ENCODE data around the gene GLB1L3. TPM values are rescaled to one million over a fixed set of nuclear protein-coding genes. Genes with fewer than 3 reads are reported as not detected.
"Not testable (repeated sequence)": the region's sequence is repeated elsewhere in the genome, so short reads cannot be mapped to it uniquely, and the experiment has no call there.

Gene GLB1L3
- total RNA-seq, 1 experiment from 2014 or later = 0.17 TPM

DNA sequence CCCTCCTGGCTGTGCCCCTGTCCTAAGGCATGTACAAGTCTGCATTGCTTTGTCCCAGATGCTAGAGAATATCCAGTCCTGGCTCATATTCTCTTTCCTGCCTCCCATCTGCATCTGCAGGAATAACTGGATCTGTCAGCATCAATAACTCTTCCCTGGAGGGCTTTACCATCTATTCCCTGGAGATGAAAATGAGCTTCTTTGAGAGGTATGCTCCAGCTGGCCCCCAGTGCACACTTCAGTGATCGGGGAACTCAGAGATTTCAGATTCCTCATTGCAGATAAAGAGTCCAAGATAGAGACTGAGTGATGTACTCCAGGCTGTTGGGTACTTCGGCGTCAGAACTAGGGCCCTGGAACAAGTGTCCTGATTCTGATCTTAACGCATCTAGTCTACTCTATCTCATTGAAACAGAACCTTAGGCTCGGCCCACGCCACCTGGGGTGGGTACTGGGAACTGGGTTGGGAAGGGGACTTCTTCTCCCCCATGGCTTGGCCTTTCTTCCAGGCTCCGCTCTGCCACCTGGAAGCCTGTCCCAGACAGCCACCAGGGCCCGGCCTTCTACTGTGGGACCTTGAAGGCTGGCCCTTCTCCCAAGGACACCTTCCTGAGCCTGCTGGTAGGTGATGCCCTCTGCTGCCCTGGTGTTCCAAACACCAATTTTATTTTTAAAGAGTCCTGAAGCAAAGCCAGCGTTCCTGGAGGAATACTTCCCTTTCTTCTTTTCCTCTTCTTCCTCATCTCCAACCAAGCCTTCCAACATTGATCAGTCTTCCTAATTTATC lies 37.8 kb downstream of the GLB1L3 start:
- intact Hi-C loops (cut with micrococcal nuclease; ENCODE audit: unreplicated experiment) = no loop called here
- no peaks in the 10 kb centered on the region for H3K4me1 ChIP-seq (ENCODE audit: insufficient read depth, low read length, poor library complexity, severe bottlenecking)
- no peak overlapping the region for H3K4me3 ChIP-seq (ENCODE audit: low read depth, low read length, poor library complexity, severe bottlenecking)
- ChIA-PET POLR2A (ENCODE audit: low non-redundant PET) (no interaction called here), CTCF (no interaction called here)
- H3K27ac ChIP-seq (ENCODE audit: low read depth, low read length, poor library complexity, severe bottlenecking) = no peak overlapping the region
- no peak for DNase-seq (ENCODE audit: low spot score)
- TF ChIP-seq EZH2 (IDR thresholded peaks at IDR 0.05; ENCODE audit: borderline replicate concordance, low read depth, low read length, poor library complexity, severe bottlenecking) = no peak
- TF ChIP-seq, protein P1, sequence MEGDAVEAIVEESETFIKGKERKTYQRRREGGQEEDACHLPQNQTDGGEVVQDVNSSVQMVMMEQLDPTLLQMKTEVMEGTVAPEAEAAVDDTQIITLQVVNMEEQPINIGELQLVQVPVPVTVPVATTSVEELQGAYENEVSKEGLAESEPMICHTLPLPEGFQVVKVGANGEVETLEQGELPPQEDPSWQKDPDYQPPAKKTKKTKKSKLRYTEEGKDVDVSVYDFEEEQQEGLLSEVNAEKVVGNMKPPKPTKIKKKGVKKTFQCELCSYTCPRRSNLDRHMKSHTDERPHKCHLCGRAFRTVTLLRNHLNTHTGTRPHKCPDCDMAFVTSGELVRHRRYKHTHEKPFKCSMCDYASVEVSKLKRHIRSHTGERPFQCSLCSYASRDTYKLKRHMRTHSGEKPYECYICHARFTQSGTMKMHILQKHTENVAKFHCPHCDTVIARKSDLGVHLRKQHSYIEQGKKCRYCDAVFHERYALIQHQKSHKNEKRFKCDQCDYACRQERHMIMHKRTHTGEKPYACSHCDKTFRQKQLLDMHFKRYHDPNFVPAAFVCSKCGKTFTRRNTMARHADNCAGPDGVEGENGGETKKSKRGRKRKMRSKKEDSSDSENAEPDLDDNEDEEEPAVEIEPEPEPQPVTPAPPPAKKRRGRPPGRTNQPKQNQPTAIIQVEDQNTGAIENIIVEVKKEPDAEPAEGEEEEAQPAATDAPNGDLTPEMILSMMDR (conservative IDR thresholded peaks at IDR 0.05; ENCODE audit: low read depth, low read length) = no peak
- no peaks in the 10 kb centered on the region for H3K9me3 ChIP-seq (ENCODE audit: low read depth, low read length, poor library complexity, severe bottlenecking)
- no peaks in the 10 kb centered on the region for H3K36me3 ChIP-seq (ENCODE audit: insufficient read depth, low read length, poor library complexity, severe bottlenecking)
- H3K27me3 ChIP-seq (replicated peaks; ENCODE audit: insufficient read depth, low read depth, low read length, poor library complexity) = peaks cover 20% of the 10 kb centered on the region
- no TSS peak for BruUV-seq (replicated peaks)

DNA sequence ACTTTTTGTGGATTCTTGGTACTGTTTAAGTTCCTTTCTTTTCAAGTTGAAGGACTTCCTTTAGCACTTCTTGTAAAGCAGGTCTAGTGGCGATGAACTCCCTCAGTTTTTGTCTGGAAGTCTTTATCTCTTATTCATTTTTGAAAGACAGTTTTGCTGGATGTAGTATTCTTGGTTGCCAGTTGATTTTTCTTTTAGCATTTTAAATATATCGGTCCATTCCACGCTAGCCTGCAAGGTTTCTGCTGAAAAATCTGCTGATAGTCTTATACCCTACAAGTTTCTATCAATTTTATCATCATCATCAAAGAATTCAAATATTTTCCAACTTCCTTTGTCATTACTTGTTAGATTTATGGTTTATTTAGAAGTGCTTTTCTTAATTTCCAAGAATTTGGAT lies 40.9 kb downstream of the GLB1L3 start:
- H3K27me3 ChIP-seq (replicated peaks; ENCODE audit: insufficient read depth, low read depth, low read length, poor library complexity) = peaks cover 20% of the 10 kb centered on the region
- no peaks in the 10 kb centered on the region for H3K4me1 ChIP-seq (ENCODE audit: insufficient read depth, low read length, poor library complexity, severe bottlenecking)
- ChIA-PET POLR2A (ENCODE audit: low non-redundant PET) (no interaction called here), CTCF (no interaction called here)
- TF ChIP-seq, protein P1 (conservative IDR thresholded peaks at IDR 0.05; ENCODE audit: low read depth, low read length) = no peak
- no peak for TF ChIP-seq EZH2 (IDR thresholded peaks at IDR 0.05; ENCODE audit: borderline replicate concordance, low read depth, low read length, poor library complexity, severe bottlenecking)
- no peaks in the 10 kb centered on the region for H3K9me3 ChIP-seq (ENCODE audit: low read depth, low read length, poor library complexity, severe bottlenecking)
- H3K27ac ChIP-seq (ENCODE audit: low read depth, low read length, poor library complexity, severe bottlenecking) = no peak overlapping the region
- H3K4me3 ChIP-seq (ENCODE audit: low read depth, low read length, poor library complexity, severe bottlenecking) = no peak overlapping the region
- no TSS peak for BruUV-seq (replicated peaks)
- H3K36me3 ChIP-seq (ENCODE audit: insufficient read depth, low read length, poor library complexity, severe bottlenecking) = no peaks in the 10 kb centered on the region
- intact Hi-C loops (cut with micrococcal nuclease; ENCODE audit: unreplicated experiment) = no loop called here
- no peak for DNase-seq (ENCODE audit: low spot score)

DNA sequence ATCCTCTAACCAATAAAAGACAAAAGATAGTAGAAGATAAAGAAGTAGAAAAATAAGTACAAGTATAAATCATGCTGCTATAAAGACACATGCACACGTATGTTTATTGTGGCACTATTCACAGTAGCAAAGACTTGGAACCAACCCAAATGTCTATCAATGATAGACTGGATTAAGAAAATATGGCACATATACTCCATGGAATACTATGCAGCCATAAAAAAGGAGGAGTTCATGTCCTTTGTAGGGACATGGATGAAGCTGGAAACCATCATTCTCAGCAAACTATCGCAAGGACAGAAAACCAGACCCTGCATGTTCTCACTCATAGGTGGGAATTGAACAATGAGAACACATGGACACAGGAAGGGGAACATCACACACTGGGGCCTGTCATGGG lies 45.2 kb downstream of the GLB1L3 start:
- DNase-seq (ENCODE audit: low spot score); H3K4me3 ChIP-seq (ENCODE audit: low read depth, low read length, poor library complexity, severe bottlenecking); H3K4me1 ChIP-seq (ENCODE audit: insufficient read depth, low read length, poor library complexity, severe bottlenecking); POLR2A ChIA-PET (ENCODE audit: low non-redundant PET); H3K27ac ChIP-seq (ENCODE audit: low read depth, low read length, poor library complexity, severe bottlenecking); H3K9me3 ChIP-seq (ENCODE audit: low read depth, low read length, poor library complexity, severe bottlenecking); intact Hi-C loops (cut with micrococcal nuclease; ENCODE audit: unreplicated experiment); BruUV-seq (replicated peaks); H3K36me3 ChIP-seq (ENCODE audit: insufficient read depth, low read length, poor library complexity, severe bottlenecking); CTCF ChIA-PET: not testable (repeated sequence)
- peaks cover 15% of the 10 kb centered on the region for H3K27me3 ChIP-seq (replicated peaks; ENCODE audit: insufficient read depth, low read depth, low read length, poor library complexity)

DNA sequence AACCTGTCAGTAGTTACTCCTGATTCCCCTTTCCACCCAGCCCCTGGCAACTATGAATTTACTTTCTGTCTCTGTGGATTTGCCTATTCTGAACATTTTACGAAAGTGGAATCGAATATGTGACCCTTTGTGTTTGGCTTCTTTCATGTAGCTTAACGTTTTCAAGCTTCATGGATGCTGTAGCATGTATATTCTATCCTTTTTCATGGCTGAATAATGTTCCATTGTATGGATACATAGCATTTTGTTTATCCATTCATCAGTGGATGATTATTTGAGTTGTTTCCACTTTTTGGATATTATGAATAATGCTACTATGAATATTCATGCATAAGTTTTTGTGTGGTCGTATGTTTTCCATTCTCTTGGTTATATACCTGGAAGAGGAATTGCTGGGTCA lies 46.4 kb downstream of the GLB1L3 start:
- BruUV-seq (replicated peaks) = no TSS peak
- POLR2A ChIA-PET (ENCODE audit: low non-redundant PET) = no interaction called here

More for the DNA sequence above, 46.4 kb downstream of the GLB1L3 start:
- no peak for DNase-seq (ENCODE audit: low spot score)
- Histone ChIP-seq H3K4me3 (ENCODE audit: low read depth, low read length, poor library complexity, severe bottlenecking) (no peak overlapping the region), H3K27me3 (replicated peaks; ENCODE audit: insufficient read depth, low read depth, low read length, poor library complexity) (peaks cover 6% of the 10 kb centered on the region), H3K27ac (ENCODE audit: low read depth, low read length, poor library complexity, severe bottlenecking) (no peak overlapping the region), H3K4me1 (ENCODE audit: insufficient read depth, low read length, poor library complexity, severe bottlenecking) (no peaks in the 10 kb centered on the region), H3K9me3 (ENCODE audit: low read depth, low read length, poor library complexity, severe bottlenecking) (no peaks in the 10 kb centered on the region), H3K36me3 (ENCODE audit: insufficient read depth, low read length, poor library complexity, severe bottlenecking) (no peaks in the 10 kb centered on the region)
- intact Hi-C loops (cut with micrococcal nuclease; ENCODE audit: unreplicated experiment) = no loop called here
- CTCF ChIA-PET = no interaction called here
- no peak for TF ChIP-seq EZH2 (IDR thresholded peaks at IDR 0.05; ENCODE audit: borderline replicate concordance, low read depth, low read length, poor library complexity, severe bottlenecking)
- TF ChIP-seq, protein P1 (conservative IDR thresholded peaks at IDR 0.05; ENCODE audit: low read depth, low read length) = no peak
